VCaP (cell line): ENCODE results near the gene CGB7.
A peak's percentile ranks its signal among the peaks of the same experiment; 100 is the strongest.
"Not testable (repeated sequence)": the region's sequence is repeated elsewhere in the genome, so short reads cannot be mapped to it uniquely, and the experiment has no call there.

Source experiments
- H3K27ac ChIP-seq: fragments of 450-650 bp; 2 replicates; pipeline ENCODE4 v1.5.1; 2017
- TF ChIP-seq, protein P1 (sequence below): fragments of 450-650 bp; conservative IDR thresholded peaks from 2 replicates; pipeline ENCODE4 v1.5.1; 2017; ENCODE audit warnings: mild to moderate bottlenecking, moderate library complexity

The CGB7 gene

DNA sequence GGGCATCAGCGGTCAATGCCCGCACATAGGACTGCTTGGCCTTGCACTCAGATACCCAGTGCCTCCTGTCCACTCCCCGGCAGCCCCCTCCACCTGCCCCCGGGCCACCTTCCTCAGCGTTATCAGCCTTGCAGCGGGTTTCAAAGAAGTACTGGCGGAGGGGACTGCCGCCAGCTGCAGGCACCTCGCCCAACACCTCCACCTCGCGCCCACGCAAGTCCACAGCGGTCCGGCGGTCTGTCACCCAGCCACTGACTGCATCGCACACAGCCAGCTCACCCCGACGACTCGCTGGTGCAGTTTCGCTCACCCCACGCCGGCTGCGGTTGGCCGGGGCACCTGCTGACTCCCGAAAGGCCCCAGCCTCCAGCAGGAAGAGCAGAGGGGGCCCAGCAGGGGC is 3.9 kb upstream of the CGB7 start:
- TF ChIP-seq, protein P1, sequence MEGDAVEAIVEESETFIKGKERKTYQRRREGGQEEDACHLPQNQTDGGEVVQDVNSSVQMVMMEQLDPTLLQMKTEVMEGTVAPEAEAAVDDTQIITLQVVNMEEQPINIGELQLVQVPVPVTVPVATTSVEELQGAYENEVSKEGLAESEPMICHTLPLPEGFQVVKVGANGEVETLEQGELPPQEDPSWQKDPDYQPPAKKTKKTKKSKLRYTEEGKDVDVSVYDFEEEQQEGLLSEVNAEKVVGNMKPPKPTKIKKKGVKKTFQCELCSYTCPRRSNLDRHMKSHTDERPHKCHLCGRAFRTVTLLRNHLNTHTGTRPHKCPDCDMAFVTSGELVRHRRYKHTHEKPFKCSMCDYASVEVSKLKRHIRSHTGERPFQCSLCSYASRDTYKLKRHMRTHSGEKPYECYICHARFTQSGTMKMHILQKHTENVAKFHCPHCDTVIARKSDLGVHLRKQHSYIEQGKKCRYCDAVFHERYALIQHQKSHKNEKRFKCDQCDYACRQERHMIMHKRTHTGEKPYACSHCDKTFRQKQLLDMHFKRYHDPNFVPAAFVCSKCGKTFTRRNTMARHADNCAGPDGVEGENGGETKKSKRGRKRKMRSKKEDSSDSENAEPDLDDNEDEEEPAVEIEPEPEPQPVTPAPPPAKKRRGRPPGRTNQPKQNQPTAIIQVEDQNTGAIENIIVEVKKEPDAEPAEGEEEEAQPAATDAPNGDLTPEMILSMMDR: no peak
- H3K27ac ChIP-seq: no peak overlapping the region

- H3K27ac ChIP-seq: no peak overlapping the region
- TF ChIP-seq, protein P1: no peak
These were observed 3.5 kb upstream of the CGB7 start for GRCh38 chr19:49061000-49061399.

DNA sequence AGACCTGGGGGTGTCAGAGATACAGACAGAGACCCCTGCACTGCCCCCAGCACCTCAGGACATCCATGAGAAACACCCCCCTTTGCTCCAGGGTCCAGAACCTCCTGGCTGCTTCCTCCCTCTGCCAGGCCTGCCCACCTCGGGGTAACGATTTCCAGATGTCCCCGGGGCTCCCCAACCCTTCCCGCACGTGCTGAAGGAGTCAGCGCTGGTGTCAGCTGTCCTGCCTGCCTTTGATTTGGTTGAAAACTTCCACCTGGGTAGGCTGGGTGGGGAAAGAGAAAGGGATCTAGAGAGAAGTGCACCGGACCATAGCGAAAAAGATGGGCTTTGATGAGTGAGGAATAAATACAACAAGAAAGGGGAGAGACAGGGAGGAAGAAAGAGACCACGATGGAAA is 1.5 kb upstream of the CGB7 start:
- H3K27ac ChIP-seq: no peak overlapping the region
- TF ChIP-seq, protein P1: no peak

DNA sequence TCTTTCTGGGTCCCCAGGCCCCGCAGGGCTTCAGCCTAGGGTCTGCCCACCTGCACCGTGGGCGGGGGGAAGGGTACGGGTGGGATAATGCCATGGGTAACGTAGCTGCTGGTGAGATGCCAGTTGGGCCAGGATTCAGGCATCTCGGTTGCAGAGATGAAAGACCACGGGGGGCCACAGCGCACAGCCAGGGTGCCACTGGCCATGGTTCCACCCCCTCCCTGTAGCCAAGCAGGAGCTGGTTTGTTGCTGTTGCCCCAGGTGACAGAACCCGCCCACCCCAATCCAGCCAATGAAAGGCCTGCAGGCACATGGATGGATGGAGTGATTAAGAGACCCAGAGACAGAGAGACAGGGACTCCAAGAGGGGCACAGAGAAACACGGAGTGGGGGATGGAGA is 1.0 kb upstream of the CGB7 start:
- no peak overlapping the region for H3K27ac ChIP-seq
- TF ChIP-seq, protein P1: no peak

DNA sequence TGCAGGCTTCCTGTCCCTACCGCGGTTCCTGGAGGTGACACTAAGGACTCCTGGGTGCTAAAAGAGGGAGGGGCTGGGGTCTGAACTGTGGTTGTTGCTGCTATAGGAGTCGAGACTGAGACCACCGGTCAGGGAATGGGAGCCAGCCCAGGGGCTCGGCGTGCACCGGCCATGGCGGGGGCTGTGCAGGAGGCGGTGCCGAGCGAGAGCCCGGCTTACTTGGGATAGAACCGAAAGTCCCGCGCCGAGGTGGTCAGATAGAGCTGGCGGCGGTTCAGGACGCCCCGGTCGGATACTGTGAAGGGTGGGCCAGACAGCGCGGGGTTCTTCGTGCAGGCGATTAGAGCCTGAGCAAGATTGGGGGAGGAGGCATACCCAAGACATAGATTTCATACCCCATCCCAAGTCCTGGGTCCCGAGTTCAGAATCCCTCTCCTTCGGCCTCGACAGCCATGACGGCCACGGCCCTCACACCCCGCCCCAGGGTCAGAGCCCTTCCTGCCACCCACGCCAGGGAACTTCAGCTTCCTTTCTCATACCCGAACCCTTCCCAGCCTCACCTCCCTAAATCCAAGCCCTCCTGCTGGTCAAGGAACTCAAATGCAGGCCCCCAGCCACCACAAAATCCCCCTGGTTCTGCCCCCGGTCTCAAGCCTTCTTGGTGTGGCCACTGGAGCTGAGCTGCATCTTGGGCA is 500 bp downstream of the CGB7 start:
- not testable (repeated sequence) for H3K27ac ChIP-seq

DNA sequence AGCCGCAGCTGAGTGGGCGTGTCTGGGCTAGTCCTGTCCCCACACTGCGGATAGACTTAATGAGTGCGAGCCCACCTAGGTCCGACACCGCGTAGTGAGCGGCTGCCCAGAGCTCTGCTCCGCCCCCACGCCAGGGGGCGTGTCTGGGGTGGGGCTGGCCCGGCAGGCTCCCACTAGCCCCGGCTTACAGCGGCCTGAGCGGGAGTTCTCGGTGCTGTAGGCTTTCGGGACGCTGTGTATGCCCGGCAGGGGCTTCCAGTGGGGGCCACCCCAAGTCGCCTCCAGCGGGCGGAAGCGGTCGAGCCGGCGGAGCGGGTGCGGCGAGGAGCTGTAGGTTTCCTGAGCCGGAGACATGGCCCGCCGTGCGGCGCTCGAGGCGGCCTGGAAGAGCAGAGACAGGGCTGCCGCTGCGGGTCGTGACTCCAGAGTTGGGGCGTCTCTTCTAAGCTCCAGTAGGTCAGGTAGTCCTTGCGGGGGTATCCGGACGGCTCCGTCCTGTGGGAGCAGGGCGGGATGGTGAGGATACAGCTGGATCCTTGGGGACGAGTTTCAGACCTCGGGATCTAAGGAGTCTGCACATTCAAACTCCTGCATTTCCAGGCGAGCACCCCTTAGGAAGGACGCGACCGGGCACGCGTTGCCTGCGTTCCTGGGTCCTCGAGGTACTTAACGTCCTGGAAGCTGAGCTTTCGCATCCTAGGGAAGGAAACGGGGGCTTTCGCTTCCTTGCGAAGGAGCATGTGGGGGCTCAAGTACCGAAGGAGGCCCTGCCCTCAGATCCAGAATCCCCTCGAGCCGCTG is 1.2 kb downstream of the CGB7 start:
- TF ChIP-seq, protein P1: peak; percentile 31
- peak overlapping the region; percentile 47; the same call in 1 of the 2 replicates for H3K27ac ChIP-seq

- H3K27ac ChIP-seq: not testable (repeated sequence)
These were observed 7.0 kb downstream of the CGB7 start for GRCh38 chr19:49050376-49051033.

DNA sequence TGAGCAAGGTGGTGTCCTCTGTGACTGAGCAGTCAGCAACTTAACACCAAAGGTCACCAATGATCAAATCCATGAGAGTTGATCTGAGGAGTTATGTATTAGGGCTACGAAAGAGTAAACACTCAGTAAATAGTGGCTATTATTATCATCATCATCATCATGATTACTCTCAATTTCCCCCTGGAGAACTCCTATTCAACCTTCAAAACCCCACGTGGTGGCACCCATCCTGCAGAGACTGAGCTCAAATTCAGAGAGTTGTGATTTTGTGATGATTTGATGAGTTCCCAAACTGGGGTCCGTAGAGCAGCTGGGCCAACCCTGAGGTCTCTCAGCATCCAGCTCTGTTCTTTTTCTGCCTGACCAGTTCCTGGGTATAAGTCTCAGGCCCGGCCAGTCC is 7.7 kb downstream of the CGB7 start:
- H3K27ac ChIP-seq: not testable (repeated sequence)

- not testable (repeated sequence) for H3K27ac ChIP-seq
These were observed 8.5 kb downstream of the CGB7 start, which contains the start of gene CGB8 for GRCh38 chr19:49049011-49049410. Gene CGB8 (minus strand): TSS chr19:49049111. CDS start chr19:49048739, 372 bp downstream.

DNA sequence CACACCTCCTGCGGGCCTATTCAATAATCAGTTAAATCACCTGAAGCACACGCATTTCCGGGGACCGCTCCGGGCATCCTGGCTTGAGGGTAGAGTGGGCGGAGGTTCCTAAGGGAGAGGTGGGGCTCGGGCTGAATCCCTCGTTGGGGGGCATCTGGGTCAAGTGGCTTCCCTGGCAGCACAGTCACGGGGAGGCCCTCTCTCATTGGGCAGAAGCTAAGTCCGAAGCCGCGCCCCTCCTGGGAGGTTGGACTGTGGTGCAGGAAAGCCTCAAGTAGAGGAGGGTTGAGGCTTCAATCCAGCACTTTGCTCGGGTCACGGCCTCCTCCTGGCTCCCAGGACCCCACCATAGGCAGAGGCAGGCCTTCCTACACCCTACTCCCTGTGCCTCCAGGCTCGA is 14.0 kb downstream of the CGB7 start, which contains the start of gene CGB5:
CGB5 (plus strand) TSS at position 301 of the 400 bp plus-strand sequence. CDS start 362 bp downstream, outside the sequence.
- not testable (repeated sequence) for H3K27ac ChIP-seq

GRCh38 chr19:49042666-49043065 is 14.9 kb downstream of the CGB7 start:
- H3K27ac ChIP-seq: not testable (repeated sequence)
